Activated T-helper 17 cell treated with anti-CD3 and anti-CD28 coated beads, Interleukin-2, amount 50 U/mL, for 72 hours (primary cell): ENCODE data around the gene MC5R. TPM values are rescaled to one million over a fixed set of nuclear protein-coding genes. Genes with fewer than 3 reads are reported as not detected.

Source experiments
- total RNA-seq, 2 donors: library from RNA; stranded (reverse); gene quantifications; one replicate each; pipeline ENCODE4 v1.2.3, GENCODE V29; 2022

MC5R gene
- total RNA-seq, 2 donors from 2014 or later = not detected

Other genes with a start within 250 kb of the MC5R start
- gene FAM210A, start 97.6 kb upstream of the MC5R start, total RNA-seq = 100 to 1,000 TPM in 1 of 2 donors, 10 to 100 TPM in 1; 58.8 to 101 TPM
- gene RNMT, start 97.5 kb upstream of the MC5R start, total RNA-seq = 100 to 1,000 TPM in 1 of 2 donors, 10 to 100 TPM in 1; 56.8 to 115 TPM
- gene MC2R, start 91.4 kb downstream of the MC5R start, total RNA-seq = not detected